Measurements from ENCODE around the gene DOCK6. TPM values are rescaled to one million over a fixed set of nuclear protein-coding genes. Genes with fewer than 3 reads are reported as not detected.

DOCK6 gene
- polyA plus RNA-seq, 1 donor (not counting 4 experiments of a cell fraction or from before 2014, with no cell fraction given), result 9.1 TPM

- dilution Hi-C loops (cut with MboI; ENCODE audit: extremely low pct_ligation_motif_present, low sequenced_read_pairs), result no loop called here
- no peak overlapping the region for H2AFZ ChIP-seq (ENCODE audit: control insufficient read depth, low read length)
Observed at GRCh38 chr19:11198175-11198534, 64.2 kb downstream of the DOCK6 start.

GRCh38 chr19:11197291-11198174, 64.8 kb downstream of the DOCK6 start, which contains the start of gene KANK2:
Gene KANK2, minus strand, starts transcription at chr19:11197545. Its CDS starts 3,034 bp downstream, at chr19:11194511.
- Histone ChIP-seq H3K4me1 (ENCODE audit: control insufficient read depth, extremely low read depth, insufficient read depth, low read length) (no peaks in the 10 kb centered on the region), H2AFZ (ENCODE audit: control insufficient read depth, low read length) (peak within 1 kb of the TSS; percentile 90), H3K79me2 (ENCODE audit: control insufficient read depth, insufficient read depth, low read length) (no peaks in the 10 kb centered on the region), H3K4me3 (ENCODE audit: control insufficient read depth in 2 of 3, extremely low read depth in 1 of 3, insufficient read depth in 2 of 3, low read depth in 1 of 3, low read length in 3 of 3) (peak within 1 kb of the TSS; percentile 58 to 74 (median 59)), H3K9me3 (ENCODE audit: control insufficient read depth, low read depth, low read length) (no peaks in the 10 kb centered on the region), H3K9ac (ENCODE audit: control insufficient read depth, extremely low read depth, insufficient read depth, low read length) (peak within 1 kb of the TSS; percentile 60), H3K9me1 (ENCODE audit: control insufficient read depth, extremely low read depth, insufficient read depth, low read length) (no peaks in the 10 kb centered on the region), H4K20me1 (ENCODE audit: control insufficient read depth, extremely low read depth, insufficient read depth, low read length) (no peaks in the 10 kb centered on the region), H3K27me3 (ENCODE audit: control insufficient read depth, extremely low read depth, insufficient read depth, low read length) (no peaks in the 10 kb centered on the region), H3K27ac (ENCODE audit: control insufficient read depth, insufficient read depth, low read length) (no peak within 1 kb of the TSS), H3K36me3 (ENCODE audit: control insufficient read depth in 2 of 2, extremely low read depth in 1 of 2, insufficient read depth in 2 of 2, low read length in 2 of 2) (peaks cover 3 to 6% of the 10 kb centered on the region in 2 experiments), H3K4me2 (ENCODE audit: control insufficient read depth, extremely low read depth, insufficient read depth, low read depth, low read length) (peak within 1 kb of the TSS; percentile 90)
- dilution Hi-C loops (cut with MboI; ENCODE audit: extremely low pct_ligation_motif_present, low sequenced_read_pairs), result no loop called here
- DNase-seq (ENCODE audit: low read depth, low spot score) (no peak), FAIRE-seq (no peak)
- no peak for TF ChIP-seq EZH2 (IDR thresholded peaks at IDR 0.05; ENCODE audit: low read length)
- TF ChIP-seq, protein P1, sequence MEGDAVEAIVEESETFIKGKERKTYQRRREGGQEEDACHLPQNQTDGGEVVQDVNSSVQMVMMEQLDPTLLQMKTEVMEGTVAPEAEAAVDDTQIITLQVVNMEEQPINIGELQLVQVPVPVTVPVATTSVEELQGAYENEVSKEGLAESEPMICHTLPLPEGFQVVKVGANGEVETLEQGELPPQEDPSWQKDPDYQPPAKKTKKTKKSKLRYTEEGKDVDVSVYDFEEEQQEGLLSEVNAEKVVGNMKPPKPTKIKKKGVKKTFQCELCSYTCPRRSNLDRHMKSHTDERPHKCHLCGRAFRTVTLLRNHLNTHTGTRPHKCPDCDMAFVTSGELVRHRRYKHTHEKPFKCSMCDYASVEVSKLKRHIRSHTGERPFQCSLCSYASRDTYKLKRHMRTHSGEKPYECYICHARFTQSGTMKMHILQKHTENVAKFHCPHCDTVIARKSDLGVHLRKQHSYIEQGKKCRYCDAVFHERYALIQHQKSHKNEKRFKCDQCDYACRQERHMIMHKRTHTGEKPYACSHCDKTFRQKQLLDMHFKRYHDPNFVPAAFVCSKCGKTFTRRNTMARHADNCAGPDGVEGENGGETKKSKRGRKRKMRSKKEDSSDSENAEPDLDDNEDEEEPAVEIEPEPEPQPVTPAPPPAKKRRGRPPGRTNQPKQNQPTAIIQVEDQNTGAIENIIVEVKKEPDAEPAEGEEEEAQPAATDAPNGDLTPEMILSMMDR (optimal IDR thresholded peaks at IDR 0.05 in 1 of 3, IDR thresholded peaks at IDR 0.05 in 1 of 3, conservative IDR thresholded peaks at IDR 0.05 in 1 of 3; ENCODE audit: extremely low read depth in 1 of 3, insufficient read depth in 2 of 3, low read length in 3 of 3), result peak in 1 of 3 experiments; percentile 25

More at GRCh38 chr19:11198175-11198534, 64.2 kb downstream of the DOCK6 start:
- Histone ChIP-seq H4K20me1 (ENCODE audit: control insufficient read depth, extremely low read depth, insufficient read depth, low read length) (no peaks in the 10 kb centered on the region), H3K4me3 (ENCODE audit: control insufficient read depth in 2 of 3, extremely low read depth in 1 of 3, insufficient read depth in 2 of 3, low read depth in 1 of 3, low read length in 3 of 3) (no peak overlapping the region), H3K9ac (ENCODE audit: control insufficient read depth, extremely low read depth, insufficient read depth, low read length) (no peak overlapping the region), H3K4me1 (ENCODE audit: control insufficient read depth, extremely low read depth, insufficient read depth, low read length) (no peaks in the 10 kb centered on the region), H3K27ac (ENCODE audit: control insufficient read depth, insufficient read depth, low read length) (no peak overlapping the region), H3K36me3 (ENCODE audit: control insufficient read depth in 2 of 2, extremely low read depth in 1 of 2, insufficient read depth in 2 of 2, low read length in 2 of 2) (peaks cover 3 to 9% of the 10 kb centered on the region in 2 experiments), H3K27me3 (ENCODE audit: control insufficient read depth, extremely low read depth, insufficient read depth, low read length) (no peaks in the 10 kb centered on the region), H3K9me3 (ENCODE audit: control insufficient read depth, low read depth, low read length) (no peaks in the 10 kb centered on the region), H3K4me2 (ENCODE audit: control insufficient read depth, extremely low read depth, insufficient read depth, low read depth, low read length) (peak overlapping the region; percentile 4), H3K79me2 (ENCODE audit: control insufficient read depth, insufficient read depth, low read length) (no peaks in the 10 kb centered on the region), H3K9me1 (ENCODE audit: control insufficient read depth, extremely low read depth, insufficient read depth, low read length) (no peaks in the 10 kb centered on the region)
- TF ChIP-seq, protein P1 (optimal IDR thresholded peaks at IDR 0.05 in 1 of 3, IDR thresholded peaks at IDR 0.05 in 1 of 3, conservative IDR thresholded peaks at IDR 0.05 in 1 of 3; ENCODE audit: extremely low read depth in 1 of 3, insufficient read depth in 2 of 3, low read length in 3 of 3), result no peak
- TF ChIP-seq EZH2 (IDR thresholded peaks at IDR 0.05; ENCODE audit: low read length), result no peak
- DNase-seq (ENCODE audit: low read depth, low spot score) (no peak), FAIRE-seq (no peak)

Measured in keratinocyte (primary cell).